ENCODE measurements around the gene TRABD.

TRABD gene

GRCh38 chr22:50205781-50206569 is 20.3 kb downstream of the TRABD start:
- DNase-seq, result no peak

- DNase-seq, result no peak
Measured at GRCh38 chr22:50206599-50206998, 20.9 kb downstream of the TRABD start.

- peak in 1 of 2 donors; percentile 33 for DNase-seq
Measured at GRCh38 chr22:50207383-50208140, 21.8 kb downstream of the TRABD start.

GRCh38 chr22:50208430-50208938 is 22.8 kb downstream of the TRABD start:
- no peak for DNase-seq

GRCh38 chr22:50208939-50209892 is 23.5 kb downstream of the TRABD start:
- DNase-seq, result no peak

- peak; percentile 72 for DNase-seq
Measured at GRCh38 chr22:50209893-50210292, 24.2 kb downstream of the TRABD start.

GRCh38 chr22:50210378-50211139 is 24.8 kb downstream of the TRABD start:
- no peak for DNase-seq

GRCh38 chr22:50211147-50211546 is 25.4 kb downstream of the TRABD start:
- DNase-seq, result no peak

GRCh38 chr22:50213263-50213662 is 27.6 kb downstream of the TRABD start:
- DNase-seq, result no peak

GRCh38 chr22:50215297-50216054 is 29.8 kb downstream of the TRABD start:
- no peak for DNase-seq

GRCh38 chr22:50216055-50216683 is 30.5 kb downstream of the TRABD start:
- DNase-seq, result no peak

- DNase-seq, result no peak
Measured at GRCh38 chr22:50216684-50217520, 31.2 kb downstream of the TRABD start.

GRCh38 chr22:50217543-50218152 is 31.9 kb downstream of the TRABD start:
- no peak for DNase-seq

- no peak for DNase-seq
Measured at GRCh38 chr22:50218153-50218995, 32.7 kb downstream of the TRABD start.

- DNase-seq, result peak in 1 of 2 donors; percentile 32
Measured at GRCh38 chr22:50218996-50219727, 33.4 kb downstream of the TRABD start.

- DNase-seq, result no peak
Measured at GRCh38 chr22:50219800-50220602, 34.3 kb downstream of the TRABD start.
